Tibial nerve (tissue), 4 donors: ENCODE data around the gene SKI.

Source experiments
- CTCF ChIP-seq, 5 experiments: fragments of 200-600 bp in 3 of 5; fragments of 450-650 bp in 2 of 5; sonication (generic) in 3 of 5; IDR thresholded peaks; one replicate each; pipeline ENCODE4 v1.5.1; 2016 to 2019; ENCODE audit warnings: antibody characterized with exemption in 5 of 5, mild to moderate bottlenecking in 3 of 5, moderate library complexity in 2 of 5
- EP300 ChIP-seq, 2 donors: sonication (generic); formaldehyde crosslinking; IDR thresholded peaks; one replicate each; pipeline ENCODE4 v1.6.1; 2017; ENCODE audit warnings: antibody characterized with exemption in 2 of 2, mild to moderate bottlenecking in 1 of 2
- POLR2A ChIP-seq, 2 donors: fragments of 450-650 bp; IDR thresholded peaks; one replicate each; pipeline ENCODE4 v1.6.1; 2017; ENCODE audit warnings: antibody characterized with exemption in 2 of 2, mild to moderate bottlenecking in 2 of 2, moderate library complexity in 2 of 2

- TF ChIP-seq POLR2A (IDR thresholded peaks at IDR 0.05) (no peak), CTCF (IDR thresholded peaks at IDR 0.05) (no peak), EP300 (IDR thresholded peaks at IDR 0.05) (no peak)
Measured at GRCh38 chr1:2241820-2242219, 13.7 kb downstream of the SKI start.
